WTC11 (cell line): Measurements from ENCODE around the gene CEP68.

ENCODE experiments used
- CREB1 ChIP-seq: sonication (generic); formaldehyde crosslinking; IDR thresholded peaks from 2 replicates; pipeline ENCODE4 v1.8.0; 2023; ENCODE audit warnings: mild to moderate bottlenecking, missing genetic modification reagents
- MYBL2 ChIP-seq: sonication (generic); formaldehyde crosslinking; IDR thresholded peaks from 2 replicates; pipeline ENCODE4 v1.8.1; 2023; ENCODE audit warnings: mild to moderate bottlenecking, moderate library complexity, missing genetic modification reagents
- NR2C2 ChIP-seq: sonication (generic); formaldehyde crosslinking; IDR thresholded peaks from 2 replicates; pipeline ENCODE4 v1.8.0; 2022; ENCODE audit warnings: mild to moderate bottlenecking, missing genetic modification reagents
- SP1 ChIP-seq: sonication (generic); formaldehyde crosslinking; conservative IDR thresholded peaks from 2 replicates; pipeline ENCODE4 v1.8.1; 2022; ENCODE audit warnings: missing genetic modification reagents
- TCF7 ChIP-seq: sonication (generic); formaldehyde crosslinking; IDR thresholded peaks from 2 replicates; pipeline ENCODE4 v1.8.0; 2022; ENCODE audit warnings: mild to moderate bottlenecking, low read depth, missing genetic modification reagents, moderate library complexity
- TF ChIP-seq, protein P1 (sequence below): fragments of 200-600 bp; IDR thresholded peaks from 2 replicates; pipeline ENCODE4 v1.8.0; 2022; ENCODE audit warnings: antibody characterized with exemption
- TF ChIP-seq, protein P2 (sequence below): sonication (generic); formaldehyde crosslinking; IDR thresholded peaks from 2 replicates; pipeline ENCODE4 v1.8.0; 2022; ENCODE audit warnings: mild to moderate bottlenecking, missing genetic modification reagents
- TF ChIP-seq, protein P3 (sequence below): sonication (generic); formaldehyde crosslinking; IDR thresholded peaks from 2 replicates; pipeline ENCODE4 v1.8.0; 2022; ENCODE audit warnings: mild to moderate bottlenecking, missing genetic modification reagents
- TF ChIP-seq, protein P4 (sequence below): sonication (generic); formaldehyde crosslinking; IDR thresholded peaks from 2 replicates; pipeline ENCODE4 v1.8.0; 2022; ENCODE audit warnings: mild to moderate bottlenecking, missing genetic modification reagents
- TF ChIP-seq, protein P5 (sequence below): sonication (generic); formaldehyde crosslinking; IDR thresholded peaks from 2 replicates; pipeline ENCODE4 v1.8.1; 2022; ENCODE audit warnings: missing genetic modification reagents, borderline replicate concordance
- TF ChIP-seq, protein P6 (sequence below): sonication (generic); formaldehyde crosslinking; IDR thresholded peaks from 2 replicates; pipeline ENCODE4 v1.8.1; 2022; ENCODE audit warnings: low read depth, missing genetic modification reagents, borderline replicate concordance
- TF ChIP-seq, protein P7 (sequence below): sonication (generic); formaldehyde crosslinking; conservative IDR thresholded peaks from 2 replicates; pipeline ENCODE4 v1.8.1; 2022; ENCODE audit warnings: mild to moderate bottlenecking, missing genetic modification reagents
- TF ChIP-seq, protein P8 (sequence below): sonication (generic); formaldehyde crosslinking; IDR thresholded peaks from 2 replicates; pipeline ENCODE4 v1.8.0; 2023; ENCODE audit warnings: missing genetic modification reagents
- TF ChIP-seq, protein P9 (sequence below): sonication (generic); formaldehyde crosslinking; IDR thresholded peaks from 2 replicates; pipeline ENCODE4 v1.8.1; 2023; ENCODE audit warnings: mild to moderate bottlenecking, missing genetic modification reagents, moderate library complexity

DNA sequence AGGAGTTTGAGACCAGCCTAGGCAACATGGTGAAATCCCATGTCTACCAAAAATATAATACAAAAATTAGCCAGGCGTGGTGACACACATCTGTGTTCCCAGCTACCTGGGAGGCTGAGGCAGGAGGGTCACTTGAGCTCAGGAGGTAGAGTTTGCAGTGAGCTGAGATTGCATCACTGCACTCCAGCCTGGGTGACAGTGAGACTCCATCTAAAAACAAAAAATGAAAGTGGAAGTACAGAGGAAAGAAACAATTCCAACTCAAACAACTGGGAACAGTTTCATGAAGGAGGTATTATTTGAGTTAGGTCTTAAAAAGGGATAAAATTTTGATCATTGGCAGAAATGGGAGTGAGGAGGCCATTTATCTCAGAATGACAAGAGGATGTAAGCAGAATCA is 80.0 kb downstream of the CEP68 start:
- TF ChIP-seq, protein P1, sequence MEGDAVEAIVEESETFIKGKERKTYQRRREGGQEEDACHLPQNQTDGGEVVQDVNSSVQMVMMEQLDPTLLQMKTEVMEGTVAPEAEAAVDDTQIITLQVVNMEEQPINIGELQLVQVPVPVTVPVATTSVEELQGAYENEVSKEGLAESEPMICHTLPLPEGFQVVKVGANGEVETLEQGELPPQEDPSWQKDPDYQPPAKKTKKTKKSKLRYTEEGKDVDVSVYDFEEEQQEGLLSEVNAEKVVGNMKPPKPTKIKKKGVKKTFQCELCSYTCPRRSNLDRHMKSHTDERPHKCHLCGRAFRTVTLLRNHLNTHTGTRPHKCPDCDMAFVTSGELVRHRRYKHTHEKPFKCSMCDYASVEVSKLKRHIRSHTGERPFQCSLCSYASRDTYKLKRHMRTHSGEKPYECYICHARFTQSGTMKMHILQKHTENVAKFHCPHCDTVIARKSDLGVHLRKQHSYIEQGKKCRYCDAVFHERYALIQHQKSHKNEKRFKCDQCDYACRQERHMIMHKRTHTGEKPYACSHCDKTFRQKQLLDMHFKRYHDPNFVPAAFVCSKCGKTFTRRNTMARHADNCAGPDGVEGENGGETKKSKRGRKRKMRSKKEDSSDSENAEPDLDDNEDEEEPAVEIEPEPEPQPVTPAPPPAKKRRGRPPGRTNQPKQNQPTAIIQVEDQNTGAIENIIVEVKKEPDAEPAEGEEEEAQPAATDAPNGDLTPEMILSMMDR = no peak
- TF ChIP-seq, protein P2, sequence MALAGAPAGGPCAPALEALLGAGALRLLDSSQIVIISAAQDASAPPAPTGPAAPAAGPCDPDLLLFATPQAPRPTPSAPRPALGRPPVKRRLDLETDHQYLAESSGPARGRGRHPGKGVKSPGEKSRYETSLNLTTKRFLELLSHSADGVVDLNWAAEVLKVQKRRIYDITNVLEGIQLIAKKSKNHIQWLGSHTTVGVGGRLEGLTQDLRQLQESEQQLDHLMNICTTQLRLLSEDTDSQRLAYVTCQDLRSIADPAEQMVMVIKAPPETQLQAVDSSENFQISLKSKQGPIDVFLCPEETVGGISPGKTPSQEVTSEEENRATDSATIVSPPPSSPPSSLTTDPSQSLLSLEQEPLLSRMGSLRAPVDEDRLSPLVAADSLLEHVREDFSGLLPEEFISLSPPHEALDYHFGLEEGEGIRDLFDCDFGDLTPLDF = no peak
- no peak for TF ChIP-seq MYBL2 (CRISPR knock-in tag)
- TF ChIP-seq TCF7 (CRISPR knock-in tag) = no peak
- no peak for TF ChIP-seq SP1 (CRISPR knock-in tag)
- no peak for TF ChIP-seq CREB1 (CRISPR knock-in tag)
- TF ChIP-seq, protein P3, sequence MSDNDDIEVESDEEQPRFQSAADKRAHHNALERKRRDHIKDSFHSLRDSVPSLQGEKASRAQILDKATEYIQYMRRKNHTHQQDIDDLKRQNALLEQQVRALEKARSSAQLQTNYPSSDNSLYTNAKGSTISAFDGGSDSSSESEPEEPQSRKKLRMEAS = no peak
- TF ChIP-seq, protein P4, sequence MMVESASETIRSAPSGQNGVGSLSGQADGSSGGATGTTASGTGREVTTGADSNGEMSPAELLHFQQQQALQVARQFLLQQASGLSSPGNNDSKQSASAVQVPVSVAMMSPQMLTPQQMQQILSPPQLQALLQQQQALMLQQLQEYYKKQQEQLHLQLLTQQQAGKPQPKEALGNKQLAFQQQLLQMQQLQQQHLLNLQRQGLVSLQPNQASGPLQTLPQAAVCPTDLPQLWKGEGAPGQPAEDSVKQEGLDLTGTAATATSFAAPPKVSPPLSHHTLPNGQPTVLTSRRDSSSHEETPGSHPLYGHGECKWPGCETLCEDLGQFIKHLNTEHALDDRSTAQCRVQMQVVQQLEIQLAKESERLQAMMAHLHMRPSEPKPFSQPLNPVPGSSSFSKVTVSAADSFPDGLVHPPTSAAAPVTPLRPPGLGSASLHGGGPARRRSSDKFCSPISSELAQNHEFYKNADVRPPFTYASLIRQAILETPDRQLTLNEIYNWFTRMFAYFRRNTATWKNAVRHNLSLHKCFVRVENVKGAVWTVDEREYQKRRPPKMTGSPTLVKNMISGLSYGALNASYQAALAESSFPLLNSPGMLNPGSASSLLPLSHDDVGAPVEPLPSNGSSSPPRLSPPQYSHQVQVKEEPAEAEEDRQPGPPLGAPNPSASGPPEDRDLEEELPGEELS (CRISPR knock-in tag) = no peak
- TF ChIP-seq, protein P5, sequence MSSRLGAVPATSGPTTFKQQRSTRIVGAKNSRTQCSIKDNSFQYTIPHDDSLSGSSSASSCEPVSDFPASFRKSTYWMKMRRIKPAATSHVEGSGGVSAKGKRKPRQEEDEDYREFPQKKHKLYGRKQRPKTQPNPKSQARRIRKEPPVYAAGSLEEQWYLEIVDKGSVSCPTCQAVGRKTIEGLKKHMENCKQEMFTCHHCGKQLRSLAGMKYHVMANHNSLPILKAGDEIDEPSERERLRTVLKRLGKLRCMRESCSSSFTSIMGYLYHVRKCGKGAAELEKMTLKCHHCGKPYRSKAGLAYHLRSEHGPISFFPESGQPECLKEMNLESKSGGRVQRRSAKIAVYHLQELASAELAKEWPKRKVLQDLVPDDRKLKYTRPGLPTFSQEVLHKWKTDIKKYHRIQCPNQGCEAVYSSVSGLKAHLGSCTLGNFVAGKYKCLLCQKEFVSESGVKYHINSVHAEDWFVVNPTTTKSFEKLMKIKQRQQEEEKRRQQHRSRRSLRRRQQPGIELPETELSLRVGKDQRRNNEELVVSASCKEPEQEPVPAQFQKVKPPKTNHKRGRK = no peak
- TF ChIP-seq, protein P6, sequence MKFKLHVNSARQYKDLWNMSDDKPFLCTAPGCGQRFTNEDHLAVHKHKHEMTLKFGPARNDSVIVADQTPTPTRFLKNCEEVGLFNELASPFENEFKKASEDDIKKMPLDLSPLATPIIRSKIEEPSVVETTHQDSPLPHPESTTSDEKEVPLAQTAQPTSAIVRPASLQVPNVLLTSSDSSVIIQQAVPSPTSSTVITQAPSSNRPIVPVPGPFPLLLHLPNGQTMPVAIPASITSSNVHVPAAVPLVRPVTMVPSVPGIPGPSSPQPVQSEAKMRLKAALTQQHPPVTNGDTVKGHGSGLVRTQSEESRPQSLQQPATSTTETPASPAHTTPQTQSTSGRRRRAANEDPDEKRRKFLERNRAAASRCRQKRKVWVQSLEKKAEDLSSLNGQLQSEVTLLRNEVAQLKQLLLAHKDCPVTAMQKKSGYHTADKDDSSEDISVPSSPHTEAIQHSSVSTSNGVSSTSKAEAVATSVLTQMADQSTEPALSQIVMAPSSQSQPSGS (CRISPR knock-in tag) = no peak
- TF ChIP-seq, protein P7, sequence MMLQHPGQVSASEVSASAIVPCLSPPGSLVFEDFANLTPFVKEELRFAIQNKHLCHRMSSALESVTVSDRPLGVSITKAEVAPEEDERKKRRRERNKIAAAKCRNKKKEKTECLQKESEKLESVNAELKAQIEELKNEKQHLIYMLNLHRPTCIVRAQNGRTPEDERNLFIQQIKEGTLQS (CRISPR knock-in tag) = no peak
- TF ChIP-seq, protein P8, sequence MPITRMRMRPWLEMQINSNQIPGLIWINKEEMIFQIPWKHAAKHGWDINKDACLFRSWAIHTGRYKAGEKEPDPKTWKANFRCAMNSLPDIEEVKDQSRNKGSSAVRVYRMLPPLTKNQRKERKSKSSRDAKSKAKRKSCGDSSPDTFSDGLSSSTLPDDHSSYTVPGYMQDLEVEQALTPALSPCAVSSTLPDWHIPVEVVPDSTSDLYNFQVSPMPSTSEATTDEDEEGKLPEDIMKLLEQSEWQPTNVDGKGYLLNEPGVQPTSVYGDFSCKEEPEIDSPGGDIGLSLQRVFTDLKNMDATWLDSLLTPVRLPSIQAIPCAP = no peak
- no peak for TF ChIP-seq NR2C2 (CRISPR knock-in tag)
- TF ChIP-seq, protein P9, sequence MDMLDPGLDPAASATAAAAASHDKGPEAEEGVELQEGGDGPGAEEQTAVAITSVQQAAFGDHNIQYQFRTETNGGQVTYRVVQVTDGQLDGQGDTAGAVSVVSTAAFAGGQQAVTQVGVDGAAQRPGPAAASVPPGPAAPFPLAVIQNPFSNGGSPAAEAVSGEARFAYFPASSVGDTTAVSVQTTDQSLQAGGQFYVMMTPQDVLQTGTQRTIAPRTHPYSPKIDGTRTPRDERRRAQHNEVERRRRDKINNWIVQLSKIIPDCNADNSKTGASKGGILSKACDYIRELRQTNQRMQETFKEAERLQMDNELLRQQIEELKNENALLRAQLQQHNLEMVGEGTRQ = no peak
